WERI-Rb-1 (cell line): ENCODE measurements around the gene FHOD3.

Source experiments
- DNase-seq: peaks from one replicate; pipeline ENCODE4 v3.0.0-alpha.2; 2020
- H3K27ac ChIP-seq: fragments of 250-450 bp; sonication (Bioruptor Pico); 2 replicates; pipeline ENCODE4 v1.5.1; 2020; ENCODE audit warnings: mild to moderate bottlenecking, moderate library complexity
- H3K27me3 ChIP-seq: fragments of 250-450 bp; sonication (Bioruptor Pico); 2 replicates; pipeline ENCODE4 v1.5.1; 2021; ENCODE audit warnings: mild to moderate bottlenecking, low read depth, moderate library complexity; ENCODE audit not compliant: insufficient read depth, severe bottlenecking
- H3K36me3 ChIP-seq: fragments of 250-450 bp; sonication (Bioruptor Pico); 2 replicates; pipeline ENCODE4 v1.5.1; 2020; ENCODE audit warnings: mild to moderate bottlenecking, moderate library complexity
- H3K4me3 ChIP-seq: 2 replicates; pipeline ENCODE4 v1.5.1; 2011; ENCODE audit warnings: low read depth, mild to moderate bottlenecking, control low read depth, low read length
- H3K9me3 ChIP-seq: fragments of 250-450 bp; sonication (Bioruptor Pico); 2 replicates; pipeline ENCODE4 v1.5.1; 2021; ENCODE audit warnings: mild to moderate bottlenecking, moderate library complexity; ENCODE audit not compliant: severe bottlenecking
- CTCF ChIP-seq: IDR thresholded peaks from 2 replicates; pipeline ENCODE4 v1.5.1; 2011; ENCODE audit warnings: low read depth, mild to moderate bottlenecking, control low read depth, inconsistent platforms, low read length

The FHOD3 gene

GRCh38 chr18:36296650-36297416, 680 bp upstream of the FHOD3 start:
- H3K4me3 ChIP-seq, result peak overlapping the region; percentile 67
- peaks cover 3% of the 10 kb centered on the region for H3K27me3 ChIP-seq
- H3K36me3 ChIP-seq, result no peaks in the 10 kb centered on the region
- no peaks in the 10 kb centered on the region for H3K9me3 ChIP-seq
- TF ChIP-seq CTCF, result peak; percentile 76
- peak overlapping the region; percentile 53 for H3K27ac ChIP-seq
- peak; percentile 88 for DNase-seq

DNA sequence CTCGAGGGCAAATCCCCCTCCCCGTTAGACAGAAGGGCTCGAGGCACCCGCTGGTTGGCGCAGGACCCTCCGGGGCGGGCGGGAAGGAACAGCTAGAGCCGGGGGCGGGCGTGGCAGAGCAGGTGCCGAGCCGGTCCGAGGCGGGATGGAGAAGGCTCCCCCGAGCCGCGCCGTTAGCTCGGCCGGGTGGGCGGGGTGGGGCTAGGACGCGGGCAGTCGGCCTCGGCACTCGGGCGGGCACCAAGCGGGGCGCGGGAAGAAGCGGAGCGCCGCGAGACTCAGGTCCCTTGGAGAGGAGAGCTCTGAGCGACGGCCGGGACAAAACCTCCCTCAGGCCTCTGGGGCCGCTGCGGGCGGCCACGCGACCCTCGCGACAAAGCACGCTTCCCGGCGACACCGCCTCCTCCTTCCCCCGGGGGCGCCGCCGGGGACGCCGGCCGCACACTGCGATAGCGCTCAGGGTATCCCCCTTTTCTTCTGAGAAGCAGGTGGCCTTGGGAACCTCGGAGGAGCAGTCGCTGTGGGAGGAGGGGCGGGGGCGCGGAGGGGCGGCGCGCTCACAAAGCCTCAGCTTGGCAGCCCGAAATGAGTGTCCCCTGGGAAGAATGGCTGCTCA, 721 bp downstream of the FHOD3 start:
- DNase-seq, result peak; percentile 36
- H3K4me3 ChIP-seq, result peak overlapping the region; percentile 67
- peak overlapping the region; percentile 64 for H3K27ac ChIP-seq
- no peaks in the 10 kb centered on the region for H3K9me3 ChIP-seq
- H3K27me3 ChIP-seq, result peaks cover 3% of the 10 kb centered on the region
- H3K36me3 ChIP-seq, result no peaks in the 10 kb centered on the region
- TF ChIP-seq CTCF, result no peak

DNA sequence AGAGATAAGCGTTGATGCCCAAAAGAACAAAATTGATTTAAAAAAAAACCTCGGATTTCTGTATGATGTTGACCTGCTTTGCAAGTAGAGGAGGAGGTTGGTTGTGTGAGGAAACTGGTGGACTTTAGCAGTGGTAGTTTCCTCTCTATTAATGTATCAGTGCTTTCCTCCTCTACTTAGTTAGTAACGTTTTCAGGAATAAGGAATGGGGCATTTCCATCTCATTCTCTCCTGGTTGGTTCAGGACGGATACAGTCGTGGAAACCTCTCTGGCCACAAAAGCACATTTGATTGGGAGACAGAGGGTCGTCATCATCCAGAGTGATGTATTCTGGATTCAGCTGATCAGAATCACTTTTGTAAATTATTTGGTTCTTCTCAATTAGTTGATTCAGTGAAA, 1.5 kb downstream of the FHOD3 start:
- peaks cover 3% of the 10 kb centered on the region for H3K27me3 ChIP-seq
- no peaks in the 10 kb centered on the region for H3K36me3 ChIP-seq
- TF ChIP-seq CTCF, result no peak
- no peak overlapping the region for H3K27ac ChIP-seq
- no peaks in the 10 kb centered on the region for H3K9me3 ChIP-seq
- no peak overlapping the region for H3K4me3 ChIP-seq
- DNase-seq, result no peak

DNA sequence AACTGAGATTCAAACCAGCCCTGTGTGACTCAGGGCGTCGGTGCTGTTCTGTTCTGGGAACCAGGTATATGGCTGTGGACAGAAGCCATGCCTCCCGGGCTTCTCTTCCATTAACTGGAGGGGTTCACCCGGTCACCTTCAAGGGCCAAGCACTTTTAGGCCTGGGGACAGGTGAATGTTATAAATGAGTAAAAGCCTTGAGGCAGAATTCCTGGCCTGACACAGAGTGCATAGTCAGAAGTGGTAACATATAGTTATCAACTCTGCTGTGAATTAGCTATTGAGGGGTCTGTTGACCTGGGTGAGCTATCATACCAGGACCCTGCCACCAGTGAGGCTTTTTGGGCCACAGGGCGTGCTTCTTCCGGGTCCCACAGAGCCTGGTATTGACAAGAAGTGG, 2.7 kb downstream of the FHOD3 start:
- Histone ChIP-seq H3K9me3 (no peaks in the 10 kb centered on the region), H3K27me3 (peaks cover 3% of the 10 kb centered on the region)

DNA sequence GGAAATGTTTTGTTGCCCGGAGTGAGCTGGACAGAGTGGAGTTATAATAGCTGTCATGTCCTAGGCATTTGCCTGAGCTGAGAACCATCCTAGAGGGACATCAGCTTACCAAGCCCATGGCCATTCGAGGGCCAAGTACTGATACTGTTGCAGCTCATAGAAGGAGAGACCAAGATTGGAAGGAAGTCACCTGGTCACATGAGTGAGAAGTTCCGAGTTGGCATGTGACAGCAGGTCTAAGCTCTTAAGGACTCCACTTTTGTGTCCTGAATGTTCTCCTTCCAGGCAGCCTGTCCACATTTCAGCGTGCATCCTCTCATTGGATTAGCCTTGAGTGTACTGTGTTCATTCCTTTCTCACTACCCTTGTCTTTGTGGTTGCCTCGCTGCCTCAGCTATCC, 4.4 kb downstream of the FHOD3 start:
- Histone ChIP-seq H3K9me3 (no peaks in the 10 kb centered on the region), H3K4me3 (peak overlapping the region; percentile 15), H3K27ac (peak overlapping the region; percentile 46), H3K27me3 (peaks cover 3% of the 10 kb centered on the region), H3K36me3 (no peaks in the 10 kb centered on the region)
- no peak for TF ChIP-seq CTCF
- peak; percentile 61 for DNase-seq

More for the DNA sequence above, 2.7 kb downstream of the FHOD3 start:
- no peak for DNase-seq
- H3K36me3 ChIP-seq, result no peaks in the 10 kb centered on the region
- no peak overlapping the region for H3K27ac ChIP-seq
- TF ChIP-seq CTCF, result no peak
- no peak overlapping the region for H3K4me3 ChIP-seq
